GM21360 (cell line): ENCODE results near the gene SDK2.

Experiments
- ATAC-seq: cut with Tn5 transposase; IDR thresholded peaks from one replicate; pipeline ENCODE4 v1.9.1; 2021; ENCODE audit warnings: mild to moderate bottlenecking, moderate library complexity; ENCODE audit not compliant: unreplicated experiment

SDK2 gene

GRCh38 chr17:73513426-73513825 is 130.8 kb downstream of the SDK2 start:
- ATAC-seq = no peak

GRCh38 chr17:73511719-73512115 is 132.5 kb downstream of the SDK2 start:
- no peak for ATAC-seq

DNA sequence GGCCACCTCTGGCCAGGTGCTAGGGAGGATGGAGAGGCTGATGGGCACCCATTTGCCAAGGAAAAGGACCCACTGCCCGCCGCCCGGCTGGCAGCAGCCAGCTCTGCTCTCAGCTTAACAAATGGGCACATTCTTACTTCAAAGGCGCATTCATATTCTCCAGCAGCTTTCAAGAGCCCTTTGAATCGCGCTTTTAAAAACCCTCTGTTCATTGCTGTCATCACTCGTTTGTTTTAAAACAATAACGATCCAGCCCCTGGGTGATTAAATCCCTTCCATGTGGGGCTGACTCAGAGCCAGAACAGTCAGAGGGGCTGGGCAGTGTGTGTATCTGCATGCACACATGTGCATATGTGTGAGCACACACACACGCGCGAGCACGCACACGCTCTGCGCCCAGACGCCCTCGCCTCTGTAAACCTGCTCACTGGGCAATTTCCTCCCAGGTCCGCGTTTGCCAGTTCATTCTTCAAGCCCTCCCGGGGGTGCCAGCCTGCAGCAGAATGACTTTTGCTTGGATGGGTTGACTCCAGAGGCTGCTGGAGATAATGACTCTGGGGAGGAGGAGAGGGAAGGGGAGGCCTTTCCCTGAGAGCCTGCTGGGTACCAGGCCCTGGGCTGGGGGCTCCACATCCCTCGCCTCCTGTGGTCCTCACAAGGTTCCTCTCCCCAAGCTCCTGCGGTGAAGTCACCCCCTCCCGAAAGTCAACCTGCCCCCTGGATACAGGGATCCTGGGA is 133.1 kb downstream of the SDK2 start:
- no peak for ATAC-seq

DNA sequence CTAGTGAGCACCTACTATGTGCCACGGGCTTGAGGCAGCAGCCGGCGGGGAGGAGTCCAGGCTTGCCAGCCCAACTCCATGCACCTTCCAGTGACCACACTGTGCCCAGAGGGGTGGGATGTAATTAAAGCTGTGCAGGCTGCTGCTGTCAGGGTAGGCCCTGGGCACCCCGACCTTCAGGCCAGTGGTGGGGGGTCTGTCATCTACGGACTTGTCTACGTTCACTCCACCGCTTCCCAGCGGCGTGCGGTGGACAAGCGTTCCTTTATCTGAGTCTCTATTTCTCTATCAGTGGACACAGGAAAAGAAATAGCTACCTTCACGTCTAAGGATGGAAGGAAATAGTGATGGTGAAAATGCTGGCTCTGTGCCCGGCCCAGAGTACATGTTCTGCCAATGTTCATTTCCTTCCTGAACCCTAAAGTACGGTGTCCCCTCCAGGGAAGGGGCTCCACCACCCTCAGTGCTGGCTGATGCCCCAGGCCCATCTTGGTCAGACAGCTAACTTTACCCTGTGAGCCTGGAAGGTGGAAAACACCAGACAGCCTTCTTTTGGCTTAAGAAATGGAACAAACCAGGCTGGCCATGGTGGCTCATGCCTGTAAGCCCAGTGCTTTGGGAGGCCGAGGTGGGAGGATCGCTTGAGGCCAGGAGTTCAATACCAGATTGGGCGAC is 135.2 kb downstream of the SDK2 start:
- no peak for ATAC-seq

GRCh38 chr17:73508057-73508930 is 136.0 kb downstream of the SDK2 start:
- ATAC-seq = no peak

DNA sequence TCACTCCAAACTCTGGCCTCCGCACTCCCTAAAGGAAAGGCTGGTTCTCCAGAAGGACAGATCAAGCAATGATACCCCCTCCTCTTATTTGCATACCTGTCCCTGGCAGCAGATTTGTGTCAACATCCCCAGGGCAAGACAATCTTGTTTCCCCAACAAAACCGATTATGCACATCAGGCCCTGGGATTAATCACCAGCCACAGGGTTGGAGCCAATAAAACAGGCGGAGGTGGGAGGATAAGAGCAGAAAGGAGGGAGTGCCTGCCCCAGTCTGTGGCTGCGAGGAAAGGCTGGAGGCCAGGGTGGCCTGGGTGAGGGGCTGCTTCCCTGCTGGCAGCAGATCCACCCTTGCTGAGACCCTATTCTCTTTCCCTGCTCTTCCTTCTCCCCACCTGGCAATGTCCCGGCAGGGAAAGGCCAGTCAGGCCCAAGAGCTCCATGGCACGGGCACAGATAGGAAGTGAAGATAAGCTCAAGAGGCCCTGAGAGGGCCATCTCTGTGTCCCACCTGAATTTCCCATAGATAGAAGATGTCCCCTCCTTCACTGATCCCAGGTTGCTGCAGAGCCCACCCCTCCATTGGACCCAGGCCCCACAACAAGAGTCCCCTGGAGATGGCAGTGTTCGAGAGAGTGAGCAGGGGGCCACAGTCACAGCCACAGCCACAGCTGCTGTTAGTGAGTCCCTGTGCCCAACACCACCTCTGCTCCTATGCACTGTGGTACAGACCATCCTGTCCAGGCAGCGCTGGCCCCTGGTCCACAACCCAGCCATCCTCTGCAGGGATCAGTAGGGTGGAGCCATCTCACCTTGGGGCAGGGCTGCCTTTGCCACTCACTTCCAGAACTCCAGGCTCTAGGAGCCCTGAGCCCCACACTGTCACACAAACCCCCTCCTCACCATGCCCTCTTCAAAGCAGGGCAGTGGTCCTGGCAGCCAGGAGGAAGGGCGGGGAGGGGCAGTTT is 137.5 kb downstream of the SDK2 start:
- ATAC-seq = no peak

DNA sequence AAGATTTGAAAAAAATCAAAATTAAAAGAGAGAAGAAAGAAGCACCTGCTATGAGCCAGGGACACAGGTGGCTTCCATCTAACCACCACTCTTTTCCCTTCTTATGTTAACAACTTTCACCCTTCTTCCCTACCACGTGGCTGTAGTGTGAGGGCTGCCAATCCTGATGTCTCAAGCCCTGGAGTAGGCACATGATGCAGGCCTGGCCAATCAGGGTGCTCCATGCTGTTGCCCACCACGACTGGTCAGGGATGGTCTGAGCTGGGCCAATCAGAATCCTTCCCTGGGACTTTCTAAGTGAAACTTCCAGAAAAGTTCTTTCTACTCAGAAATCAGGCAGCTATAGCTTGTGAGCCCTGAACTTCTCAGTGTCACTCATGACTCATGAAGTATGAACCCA is 140.7 kb downstream of the SDK2 start:
- ATAC-seq = no peak

DNA sequence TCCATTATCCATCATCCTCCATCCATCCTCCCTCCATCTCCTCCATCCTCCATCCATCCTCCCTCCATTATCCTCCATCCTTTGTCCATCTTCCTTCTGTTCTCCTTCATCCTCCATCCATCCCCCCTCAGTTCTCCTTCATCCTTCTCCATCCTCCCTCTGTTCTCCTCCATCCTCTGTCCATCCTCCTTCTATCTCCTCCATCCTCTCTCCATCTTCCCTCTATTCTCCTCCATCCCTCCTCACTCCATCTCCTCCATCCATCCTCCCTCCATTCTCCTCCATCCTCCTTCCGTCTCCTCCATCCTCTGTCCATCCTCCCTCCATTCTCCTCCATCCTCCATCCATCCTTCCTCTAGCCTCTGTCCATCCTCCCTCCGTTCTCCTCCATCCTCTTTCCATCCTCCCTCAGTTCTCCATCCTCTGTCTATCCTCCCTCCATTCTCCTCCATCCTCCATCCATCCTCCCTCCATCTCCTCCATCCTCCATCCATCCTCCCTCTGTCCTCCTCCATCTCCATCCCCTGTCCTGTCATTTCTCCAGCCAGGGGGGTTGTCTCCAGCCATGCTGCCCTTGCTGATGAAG is 143.7 kb downstream of the SDK2 start:
- ATAC-seq = no peak

GRCh38 chr17:73498886-73499554 is 145.2 kb downstream of the SDK2 start:
- ATAC-seq = no peak

DNA sequence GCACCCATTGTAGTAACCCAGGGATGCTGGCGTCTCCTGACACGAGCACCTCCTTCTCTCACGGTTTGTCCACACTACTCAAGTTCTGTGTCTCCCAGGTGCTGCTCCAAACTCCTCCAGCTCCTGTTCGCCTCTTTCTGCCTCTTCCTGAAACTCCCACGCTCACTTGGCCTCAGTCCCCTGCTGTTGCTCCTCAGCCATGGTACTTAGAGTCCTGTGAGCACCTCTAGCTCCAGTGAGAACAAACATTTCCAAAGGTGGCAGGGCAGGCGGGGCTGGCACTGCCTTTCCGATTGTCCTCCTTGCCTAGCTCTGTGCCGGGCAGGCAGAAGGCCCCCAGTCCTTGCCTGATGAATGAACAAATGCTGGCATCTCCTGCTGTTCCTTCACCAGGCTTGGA is 146.1 kb downstream of the SDK2 start:
- ATAC-seq = no peak

DNA sequence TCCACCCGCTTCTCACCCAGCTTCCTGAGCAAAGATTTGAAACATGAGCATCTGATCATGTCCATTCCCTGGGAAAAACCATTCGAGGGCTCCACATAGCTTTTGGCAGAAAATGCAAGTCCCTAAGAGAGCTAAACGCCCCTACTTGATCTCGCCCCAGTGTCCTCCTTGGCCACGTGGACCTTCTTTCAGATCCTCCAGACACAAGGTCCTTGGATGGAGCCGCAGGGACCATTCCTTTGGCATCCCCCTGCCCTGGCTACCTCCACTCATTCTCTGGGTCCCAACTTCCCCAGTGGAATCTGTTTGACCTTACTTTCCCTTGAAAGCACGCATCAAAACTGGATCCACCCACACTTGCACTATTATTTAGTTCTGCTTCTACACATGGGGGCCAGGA is 146.5 kb downstream of the SDK2 start:
- no peak for ATAC-seq

DNA sequence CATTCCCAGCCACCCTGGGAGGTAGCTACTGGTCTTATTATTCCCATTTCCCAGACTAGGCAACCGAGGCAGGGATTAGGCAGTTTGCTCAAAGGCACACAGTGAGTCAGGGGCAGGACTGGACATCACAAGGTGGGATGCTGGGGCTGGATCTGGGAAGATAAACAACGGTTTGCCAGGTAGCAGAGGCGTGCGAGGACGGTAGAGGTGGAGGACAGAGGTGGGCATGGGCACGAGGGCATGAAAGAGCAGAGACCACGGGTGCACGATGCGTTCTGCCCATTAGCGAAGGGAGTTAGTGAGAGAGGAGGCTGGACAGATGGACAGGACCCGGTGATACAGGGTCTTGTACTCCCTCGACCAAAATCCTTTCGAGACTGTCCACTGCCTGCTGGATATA is 148.0 kb downstream of the SDK2 start:
- no peak for ATAC-seq

DNA sequence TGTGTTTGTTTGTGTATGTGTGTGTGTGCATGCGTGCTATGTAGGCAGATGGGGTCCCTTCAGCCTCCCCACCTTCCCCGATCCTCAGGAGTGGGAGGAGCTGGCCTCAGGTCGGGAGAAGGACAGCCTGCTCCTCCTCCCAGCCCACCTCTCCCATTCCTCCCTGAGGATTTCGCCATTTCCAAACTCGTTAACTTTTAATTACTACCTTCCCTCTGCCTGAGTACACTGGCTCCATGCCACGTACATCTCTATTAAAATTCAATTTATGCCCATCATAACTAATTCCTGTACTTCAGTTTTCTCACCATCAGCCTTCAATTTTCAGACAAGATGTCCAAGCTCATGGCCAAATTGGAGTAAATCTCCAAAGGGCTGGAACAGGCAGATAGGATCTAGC is 148.6 kb downstream of the SDK2 start:
- no peak for ATAC-seq

DNA sequence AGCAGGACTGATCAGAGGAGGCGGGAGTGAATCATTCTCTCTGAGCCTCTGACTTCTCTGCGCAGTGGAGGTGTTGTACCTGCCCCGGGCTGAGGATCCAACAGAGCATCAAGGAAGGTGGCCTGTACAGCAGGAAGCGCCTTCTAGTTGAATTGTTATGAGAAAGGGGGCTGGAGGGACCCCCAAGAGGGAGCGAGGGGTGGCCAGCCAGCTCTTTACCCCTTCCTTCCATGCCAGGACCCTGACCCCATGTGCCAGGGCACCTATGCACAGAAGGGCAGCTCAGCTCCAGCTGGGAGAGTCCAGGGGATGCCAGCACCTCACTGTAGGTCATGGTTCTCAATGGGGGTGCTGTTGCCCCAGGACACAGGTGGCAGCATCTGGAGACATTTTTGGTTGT is 149.3 kb downstream of the SDK2 start:
- no peak for ATAC-seq

GRCh38 chr17:73493956-73494926 is 150.0 kb downstream of the SDK2 start:
- no peak for ATAC-seq

DNA sequence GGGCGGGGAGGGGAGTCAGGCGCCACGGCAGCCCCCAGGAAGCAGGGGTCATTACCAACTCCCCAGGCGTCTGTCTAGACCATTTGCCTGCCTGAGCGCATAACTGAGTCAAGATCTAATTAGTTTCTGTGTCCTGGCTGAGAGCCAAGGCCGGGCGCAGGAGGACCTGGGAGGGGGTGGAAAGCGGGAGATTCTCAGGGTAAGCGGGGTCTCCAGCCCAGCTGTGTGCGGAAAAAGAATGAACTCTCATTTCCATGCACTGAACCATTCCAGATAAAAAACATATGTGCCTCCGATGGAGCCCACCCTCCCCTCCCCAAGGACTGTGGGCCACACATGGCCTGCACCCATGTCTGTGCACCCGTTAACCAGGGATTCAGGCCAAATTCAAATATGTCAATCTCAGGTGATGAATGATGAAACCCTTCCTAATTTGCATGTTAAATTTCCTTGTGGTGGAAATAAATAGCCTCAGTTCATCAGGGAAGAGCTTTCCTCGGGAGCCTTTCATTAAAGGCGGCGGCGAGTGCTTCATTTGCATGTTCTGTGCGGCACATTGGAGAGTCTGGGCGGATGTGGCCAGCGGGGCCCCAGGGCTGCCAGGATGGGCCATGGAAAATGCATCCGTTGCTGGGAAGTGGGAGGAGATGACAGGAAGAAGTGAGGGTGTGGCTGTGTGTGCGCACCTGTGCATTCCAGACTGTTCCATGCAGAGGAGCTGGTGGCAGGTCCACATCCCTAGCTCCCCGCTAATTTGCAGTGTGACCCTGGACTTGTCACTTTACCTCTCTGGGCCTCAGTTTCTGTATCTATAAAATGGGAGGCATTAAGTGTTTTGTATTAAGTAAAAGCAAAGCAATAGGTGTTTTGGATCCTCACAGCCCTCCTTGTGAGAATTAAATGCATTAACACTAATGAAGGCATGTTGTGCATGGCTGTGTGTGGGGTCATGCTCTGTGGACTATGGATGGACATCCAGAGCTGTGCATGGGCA is 151.1 kb downstream of the SDK2 start:
- ATAC-seq = no peak

GRCh38 chr17:73492125-73492820 is 152.0 kb downstream of the SDK2 start:
- ATAC-seq = no peak
